ENCODE results near the gene CACNA1B.
"Not testable (repeated sequence)": the region's sequence is repeated elsewhere in the genome, so short reads cannot be mapped to it uniquely, and the experiment has no call there.

The CACNA1B gene

DNA sequence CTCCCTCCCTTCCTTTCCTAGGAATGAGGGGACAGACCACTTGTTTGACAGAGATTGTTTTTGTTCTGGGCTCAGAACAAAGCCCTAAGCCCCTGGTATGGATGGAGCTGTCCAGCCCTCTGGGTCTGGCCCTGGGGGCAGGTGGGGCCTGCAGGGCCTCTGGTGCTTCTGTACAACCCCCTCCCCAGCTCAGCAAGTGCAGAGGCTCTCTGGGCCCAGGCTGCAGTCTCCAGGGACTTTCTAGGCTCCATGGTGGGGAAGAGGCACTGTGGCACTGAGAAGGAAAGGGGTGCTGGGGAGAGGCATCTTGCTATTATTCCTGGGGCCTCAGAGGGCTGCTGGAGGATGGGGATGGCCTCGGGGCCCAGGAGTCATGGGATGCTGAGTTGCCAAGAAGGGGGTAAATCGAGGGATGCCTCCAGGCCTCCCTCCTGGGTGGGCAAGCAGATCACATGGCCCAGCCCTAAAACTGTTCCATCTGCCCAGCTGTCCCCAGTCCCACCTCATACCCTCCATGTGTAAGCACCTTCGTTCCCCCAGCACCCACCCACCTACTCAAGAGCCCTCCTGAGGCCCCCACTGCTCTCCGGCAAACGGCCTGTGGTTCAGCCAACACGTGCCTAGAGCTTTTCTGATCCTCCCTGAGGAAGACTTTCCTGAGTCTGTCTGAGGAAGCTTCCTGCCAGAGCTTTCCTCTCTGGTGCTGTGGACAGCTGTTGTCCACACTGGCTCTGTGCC is 225.7 kb downstream of the CACNA1B start:
- DNase-seq, result no peak

DNA sequence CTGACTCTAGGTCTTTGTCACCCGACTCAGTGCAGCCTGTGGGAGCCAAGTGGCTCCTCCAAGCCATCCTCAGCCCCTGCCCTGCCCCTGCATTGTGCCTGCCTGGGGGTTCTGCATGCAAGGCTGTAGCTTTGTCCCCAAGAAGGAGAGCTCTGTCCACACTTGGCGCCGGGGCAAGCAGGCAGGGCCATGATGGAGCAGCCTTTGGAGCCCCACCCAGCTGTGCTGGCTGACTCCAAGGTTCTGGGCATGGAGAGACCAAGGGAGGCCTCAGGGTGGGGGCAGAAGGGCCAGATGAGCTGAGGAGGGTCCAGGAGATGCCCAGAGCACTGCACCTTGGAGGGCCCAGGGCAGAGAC is 226.2 kb downstream of the CACNA1B start:
- DNase-seq, result no peak

DNA sequence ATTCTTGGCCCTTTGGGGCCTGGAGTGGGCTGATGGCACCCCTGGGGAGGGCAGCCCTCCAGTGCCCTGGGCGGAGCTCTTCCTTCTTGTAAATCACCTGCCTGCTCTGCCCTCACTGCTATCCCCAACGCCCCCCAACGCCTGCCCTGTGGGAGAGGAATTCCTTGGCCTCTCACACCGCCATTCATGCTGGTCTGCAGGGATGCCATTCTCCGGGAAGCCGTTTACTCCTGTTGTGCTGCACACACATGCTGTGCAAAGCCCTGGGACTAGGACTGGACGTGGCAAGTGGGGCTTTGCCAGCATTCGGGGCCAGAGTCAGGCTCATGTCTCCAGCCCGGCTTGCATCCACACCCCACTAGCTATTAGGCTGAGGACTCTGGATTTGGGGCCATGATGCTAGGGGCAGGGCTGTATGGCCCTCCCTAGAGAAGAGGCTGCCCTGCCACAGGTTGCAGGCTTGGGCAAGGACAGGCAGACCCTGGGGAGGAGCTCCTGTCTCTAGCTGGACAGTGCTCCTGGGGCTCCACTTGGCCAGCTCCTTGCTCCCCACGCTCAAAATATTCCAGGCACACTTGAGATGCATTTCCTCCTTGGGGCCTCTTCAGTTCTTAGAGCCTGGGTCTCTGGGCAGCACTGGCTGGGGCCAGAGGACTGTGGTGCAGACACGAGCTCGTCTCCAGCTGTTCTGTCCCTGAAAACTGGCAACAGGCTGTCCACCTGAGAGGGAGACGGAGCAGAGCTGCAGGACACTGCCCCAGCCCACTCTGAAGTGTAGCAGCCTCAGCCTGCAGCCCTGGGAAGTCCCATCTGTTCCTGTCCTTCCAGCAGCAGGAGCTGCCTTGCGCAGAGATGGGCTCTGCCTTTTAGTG is 226.9 kb downstream of the CACNA1B start:
- no peak for DNase-seq

DNA sequence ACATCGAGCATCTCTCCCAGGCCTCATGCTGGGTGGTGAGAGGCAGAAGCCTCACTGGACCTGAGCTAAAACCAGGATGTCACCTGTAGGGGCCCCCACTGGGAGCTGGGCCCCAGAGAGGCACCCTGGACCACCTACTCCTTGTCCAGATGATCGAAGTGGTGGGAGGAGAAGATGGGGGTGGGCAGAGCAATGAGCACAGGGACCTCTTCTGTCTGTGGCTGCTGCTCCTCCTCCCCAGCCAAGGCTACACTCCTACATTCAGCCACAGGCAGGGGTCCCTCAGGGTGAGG is 227.5 kb downstream of the CACNA1B start:
- DNase-seq, result no peak

DNA sequence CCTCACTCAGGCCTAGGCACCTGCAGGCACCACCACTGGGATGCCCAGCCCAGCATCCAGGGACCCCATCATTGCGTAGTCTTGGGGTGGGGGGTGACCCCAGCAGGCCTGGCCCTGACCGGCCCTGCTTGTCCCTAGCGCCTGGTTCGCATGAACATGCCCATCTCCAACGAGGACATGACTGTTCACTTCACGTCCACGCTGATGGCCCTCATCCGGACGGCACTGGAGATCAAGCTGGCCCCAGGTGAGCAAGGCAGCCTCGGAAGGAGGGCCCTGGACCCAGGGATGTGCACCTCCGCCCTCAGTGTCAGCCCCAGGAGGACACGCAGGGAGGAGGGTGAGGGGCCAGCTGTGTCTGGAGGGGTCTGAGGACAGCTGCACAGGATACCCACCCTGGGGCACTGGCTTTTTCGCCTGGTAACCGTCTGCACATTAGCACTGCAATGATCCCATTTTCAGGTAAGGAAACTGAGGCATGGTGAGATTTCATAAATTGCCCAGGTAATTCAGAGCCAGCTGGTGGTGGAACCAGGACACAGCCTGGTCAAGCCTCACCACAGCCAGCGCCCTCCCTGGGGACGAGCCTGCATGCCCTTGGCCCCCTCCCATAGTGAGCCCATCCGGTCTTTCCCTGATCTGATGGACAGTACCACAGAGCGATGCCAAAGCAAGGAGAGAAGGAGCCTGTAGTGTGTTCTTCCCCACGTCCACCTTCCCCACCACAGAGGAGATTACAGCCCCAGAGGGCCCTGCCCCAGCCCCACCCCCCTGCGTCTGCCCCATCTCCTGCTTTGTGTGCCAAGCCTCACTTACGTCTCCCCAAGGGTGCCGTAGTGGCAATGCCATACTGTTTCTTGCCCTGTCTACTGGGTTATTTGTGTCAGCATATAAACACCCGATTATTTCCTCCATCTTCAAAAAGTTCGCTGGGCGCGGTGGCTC is 228.3 kb downstream of the CACNA1B start:
- DNase-seq, result no peak

DNA sequence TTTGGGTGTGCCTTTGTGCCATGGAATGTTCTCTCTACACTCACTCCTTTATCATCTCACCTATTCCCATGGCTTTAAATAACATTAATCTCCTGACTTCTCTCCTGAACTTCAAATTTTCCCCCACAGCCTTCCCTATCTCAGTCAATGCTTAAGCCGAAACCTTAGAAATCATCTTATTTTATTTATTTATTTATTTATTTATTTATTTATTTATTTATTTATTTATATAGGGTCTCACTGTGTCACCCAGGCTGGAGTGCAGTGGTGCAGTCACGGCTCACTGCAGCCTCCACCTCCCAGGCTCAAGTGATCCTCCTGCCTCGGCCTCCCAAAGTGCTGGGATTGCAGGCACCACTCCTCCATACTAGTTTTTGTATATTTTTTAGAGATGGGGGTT is 229.5 kb downstream of the CACNA1B start:
- not testable (repeated sequence) for DNase-seq

DNA sequence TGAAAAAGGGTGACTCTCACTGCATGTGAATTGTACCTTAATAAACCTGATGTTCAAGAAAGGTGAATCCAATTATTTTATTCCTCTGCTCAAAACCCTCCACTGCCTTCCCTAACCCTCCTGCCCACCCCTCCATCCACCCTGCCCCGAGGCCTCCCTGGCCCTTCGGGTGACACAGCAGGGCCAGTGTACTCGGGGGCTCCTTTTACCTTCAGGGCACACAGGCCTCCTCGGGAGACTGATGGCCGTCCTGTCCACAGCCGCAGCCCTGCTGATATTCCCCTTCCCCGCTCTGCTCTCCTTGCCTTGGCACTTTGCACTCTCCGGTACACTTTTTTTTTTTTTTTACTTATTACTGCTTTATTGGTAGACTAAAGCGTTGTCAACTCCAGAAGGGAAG is 234.0 kb downstream of the CACNA1B start:
- no peak for DNase-seq

DNA sequence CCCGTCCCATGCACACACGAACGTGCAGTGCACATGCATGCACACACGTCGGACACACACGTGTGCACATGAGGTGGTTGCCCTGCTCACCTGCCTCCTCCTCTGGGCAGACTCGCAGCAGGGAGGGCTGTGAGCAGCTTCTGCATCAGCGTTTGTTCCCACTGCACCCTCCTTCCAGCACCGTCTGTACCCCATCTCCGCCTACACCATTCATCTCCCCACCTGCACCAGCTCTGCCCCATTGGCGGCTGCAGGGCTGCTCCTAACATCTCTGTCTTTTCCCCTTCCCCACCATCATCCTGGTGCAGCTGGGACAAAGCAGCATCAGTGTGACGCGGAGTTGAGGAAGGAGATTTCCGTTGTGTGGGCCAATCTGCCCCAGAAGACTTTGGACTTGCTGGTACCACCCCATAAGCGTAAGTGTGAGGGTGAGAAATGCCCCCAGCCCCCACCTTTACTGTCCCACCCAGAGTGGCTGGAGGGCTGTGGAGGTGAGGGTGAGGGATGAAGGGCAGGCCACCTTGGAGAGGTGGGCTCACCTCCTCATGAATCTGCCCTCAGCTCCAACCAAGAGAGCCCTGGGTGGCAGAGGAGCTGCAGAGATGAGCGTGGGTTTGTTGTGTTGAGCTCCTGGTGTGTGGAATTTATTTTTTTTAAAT is 234.6 kb downstream of the CACNA1B start:
- no peak for DNase-seq

DNA sequence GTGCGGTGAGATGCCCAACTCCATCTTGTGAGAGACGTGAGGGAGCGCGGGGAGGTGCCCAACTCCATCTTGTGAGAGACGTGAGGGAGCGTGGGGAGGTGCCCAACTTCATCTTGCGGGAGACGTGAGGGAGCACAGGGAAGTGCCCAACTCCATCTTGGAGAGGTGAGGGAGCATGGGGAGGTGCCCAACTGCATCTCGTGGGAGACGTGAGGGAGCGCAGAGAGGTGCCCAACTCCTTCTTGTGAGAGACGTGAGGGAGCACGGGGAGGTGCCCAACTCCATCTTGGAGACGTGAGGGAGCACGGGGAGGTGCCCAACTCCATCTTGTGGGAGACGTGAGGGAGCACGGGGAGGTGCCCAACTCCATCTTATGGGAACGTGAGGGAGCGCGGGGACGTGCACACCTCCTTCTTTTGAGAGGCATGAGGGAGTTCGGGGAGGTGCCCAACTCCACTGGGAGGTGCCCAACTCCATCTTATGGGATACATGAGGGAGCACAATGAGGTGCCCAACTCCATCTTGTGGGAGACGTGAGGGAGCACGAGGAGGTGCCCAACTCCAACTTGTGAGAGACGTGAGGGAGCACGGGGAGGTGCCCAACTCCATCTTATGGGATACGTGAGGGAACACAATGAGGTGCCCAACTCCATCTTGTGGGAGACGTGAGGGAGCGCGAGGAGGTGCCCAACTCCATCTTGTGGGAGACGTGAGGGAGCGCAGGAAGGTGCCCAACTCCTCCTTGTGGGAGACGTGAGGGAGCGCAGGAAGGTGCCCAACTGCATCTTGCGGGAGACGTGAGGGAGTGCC is 235.4 kb downstream of the CACNA1B start:
- no peak for DNase-seq

DNA sequence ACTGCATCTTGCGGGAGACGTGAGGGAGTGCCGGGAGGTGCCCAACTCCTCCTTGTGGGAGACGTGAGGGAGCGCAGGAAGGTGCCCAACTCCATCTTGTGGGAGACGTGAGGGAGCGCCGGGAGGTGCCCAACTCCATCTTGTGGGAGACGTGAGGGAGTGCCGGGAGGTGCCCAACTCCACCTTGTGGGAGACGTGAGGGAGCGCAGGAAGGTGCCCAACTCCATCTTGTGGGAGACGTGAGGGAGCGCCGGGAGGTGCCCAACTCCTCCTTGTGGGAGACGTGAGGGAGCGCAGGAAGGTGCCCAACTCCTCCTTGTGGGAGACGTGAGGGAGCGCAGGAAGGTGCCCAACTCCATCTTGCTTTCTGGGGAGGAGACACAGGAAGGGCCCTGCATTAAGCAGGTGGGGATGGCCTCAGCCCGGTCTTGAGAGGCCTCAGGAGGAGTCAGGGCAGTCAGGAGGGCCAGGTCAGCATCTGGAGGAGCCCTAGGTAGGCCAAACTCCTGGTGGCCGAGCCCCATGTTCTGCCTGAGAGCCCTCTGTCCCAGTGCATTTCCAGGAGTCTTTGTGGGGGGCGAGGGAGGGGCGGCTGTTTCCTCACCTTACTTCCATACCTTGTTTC is 236.2 kb downstream of the CACNA1B start:
- DNase-seq, result not testable (repeated sequence)

DNA sequence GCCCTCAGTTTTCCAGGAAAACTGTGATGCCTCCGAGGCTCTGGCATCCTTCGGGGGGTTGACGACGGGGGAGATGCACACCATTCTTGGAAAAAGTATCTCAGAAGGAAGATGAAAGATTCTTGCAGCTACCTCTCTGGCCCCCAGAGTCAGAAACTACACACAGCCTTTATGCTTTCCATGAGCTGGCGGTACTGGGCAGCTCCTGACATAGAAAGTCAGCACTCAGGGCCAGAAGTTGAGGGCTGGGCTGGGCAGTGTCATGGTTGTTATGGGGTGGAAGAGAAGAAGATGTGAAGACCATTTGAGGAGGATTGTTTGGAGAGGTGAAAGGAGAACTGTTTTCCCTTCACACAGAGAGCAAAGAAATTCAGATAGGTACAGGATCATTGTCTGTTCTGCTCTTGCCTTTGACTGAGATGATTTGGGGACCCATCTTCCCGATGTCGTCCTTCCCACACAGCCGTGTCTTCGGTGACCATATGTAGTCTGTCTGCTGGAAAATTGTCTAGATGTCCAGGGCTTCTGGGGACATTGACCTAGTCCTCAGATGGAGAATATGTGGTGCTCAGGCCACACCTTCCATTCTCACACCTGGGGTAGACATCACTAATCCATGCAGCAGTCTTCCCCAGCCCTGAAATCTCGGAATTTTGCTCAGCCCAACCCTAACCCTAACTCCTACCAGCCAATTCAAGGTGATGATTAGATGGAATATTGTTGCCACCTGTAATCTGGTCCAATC is 237.1 kb downstream of the CACNA1B start:
- no peak for DNase-seq

DNA sequence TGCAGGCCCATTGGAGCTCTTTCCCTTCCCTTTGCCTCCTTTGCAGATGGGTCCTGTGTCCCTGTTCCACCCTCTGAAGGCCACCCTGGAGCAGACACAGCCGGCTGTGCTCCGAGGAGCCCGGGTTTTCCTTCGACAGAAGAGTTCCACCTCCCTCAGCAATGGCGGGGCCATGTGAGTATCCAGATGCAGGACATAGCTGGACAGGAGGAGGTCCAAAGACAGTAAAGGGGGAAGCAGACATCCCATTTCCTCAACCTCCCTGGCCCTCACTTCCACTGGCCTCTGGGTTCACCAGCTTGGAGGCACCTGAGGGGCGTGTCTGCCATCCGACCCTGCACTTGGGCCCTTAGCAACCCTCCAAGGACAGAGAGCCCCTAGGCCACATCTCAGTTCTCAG is 237.9 kb downstream of the CACNA1B start:
- DNase-seq, result no peak

DNA sequence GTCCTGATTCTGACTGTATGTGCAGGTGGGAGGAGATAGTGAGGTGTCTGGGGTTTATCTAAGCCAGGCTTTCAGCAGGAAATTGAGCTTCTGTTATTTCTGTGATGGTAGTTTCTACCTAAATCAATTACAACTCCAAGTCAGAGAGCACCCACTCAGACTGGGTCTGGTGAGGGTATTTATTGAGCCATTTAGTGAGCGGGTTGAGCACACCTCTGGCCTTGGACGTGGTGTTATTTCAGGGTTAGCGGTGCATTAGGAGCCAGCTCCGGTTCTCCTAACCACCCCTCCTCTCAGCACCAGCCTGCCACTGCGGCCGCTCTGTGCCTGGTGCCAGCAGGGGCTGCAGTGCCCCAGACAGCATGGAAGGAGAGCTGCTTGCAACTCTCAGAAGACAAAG is 238.9 kb downstream of the CACNA1B start:
- no peak for DNase-seq

DNA sequence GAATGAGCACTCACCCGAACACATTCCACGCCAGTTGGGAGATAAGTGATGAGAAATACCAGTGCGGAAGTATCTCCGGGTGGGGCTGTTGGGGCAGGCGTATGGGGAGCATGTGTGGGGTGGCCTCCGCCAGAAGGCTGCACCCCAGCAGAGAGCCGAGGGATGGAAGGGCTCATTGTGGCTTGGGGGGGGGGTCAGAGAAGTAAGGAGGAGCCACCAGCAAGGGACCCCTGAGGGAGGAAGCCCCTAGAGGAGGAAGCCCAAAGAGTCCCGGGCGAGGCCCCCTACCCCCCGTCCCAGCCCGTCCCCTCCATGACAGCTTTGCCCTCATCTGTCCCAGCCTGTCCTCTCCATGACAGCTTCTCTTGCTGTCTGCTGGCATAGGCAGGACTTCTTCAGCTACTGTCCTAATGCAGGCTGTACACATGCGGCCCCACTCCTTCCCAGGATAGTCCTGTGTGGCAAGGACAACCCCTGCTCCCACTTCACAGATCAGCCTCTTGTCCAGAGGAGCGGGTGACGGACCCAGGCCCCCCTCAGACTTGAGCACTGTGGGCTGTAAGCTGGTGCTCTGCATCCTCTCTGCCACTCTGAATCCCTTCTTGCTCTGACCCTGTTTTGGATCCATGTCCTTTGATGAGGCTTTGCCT is 239.6 kb downstream of the CACNA1B start:
- no peak for DNase-seq

DNA sequence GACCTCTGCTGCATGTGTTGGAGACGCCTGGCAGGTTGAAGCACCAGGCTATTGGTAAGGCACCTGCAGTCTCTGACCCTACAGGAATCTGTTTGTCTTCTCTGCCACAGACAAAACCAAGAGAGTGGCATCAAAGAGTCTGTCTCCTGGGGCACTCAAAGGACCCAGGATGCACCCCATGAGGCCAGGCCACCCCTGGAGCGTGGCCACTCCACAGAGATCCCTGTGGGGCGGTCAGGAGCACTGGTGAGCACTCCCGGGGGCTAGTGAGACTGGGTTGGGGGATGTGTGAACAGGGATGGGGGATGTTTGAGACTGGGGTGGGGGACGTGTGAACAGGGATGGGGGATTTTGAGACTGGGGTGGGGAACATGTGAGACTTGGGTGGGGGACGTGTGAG is 240.3 kb downstream of the CACNA1B start:
- no peak for DNase-seq

DNA sequence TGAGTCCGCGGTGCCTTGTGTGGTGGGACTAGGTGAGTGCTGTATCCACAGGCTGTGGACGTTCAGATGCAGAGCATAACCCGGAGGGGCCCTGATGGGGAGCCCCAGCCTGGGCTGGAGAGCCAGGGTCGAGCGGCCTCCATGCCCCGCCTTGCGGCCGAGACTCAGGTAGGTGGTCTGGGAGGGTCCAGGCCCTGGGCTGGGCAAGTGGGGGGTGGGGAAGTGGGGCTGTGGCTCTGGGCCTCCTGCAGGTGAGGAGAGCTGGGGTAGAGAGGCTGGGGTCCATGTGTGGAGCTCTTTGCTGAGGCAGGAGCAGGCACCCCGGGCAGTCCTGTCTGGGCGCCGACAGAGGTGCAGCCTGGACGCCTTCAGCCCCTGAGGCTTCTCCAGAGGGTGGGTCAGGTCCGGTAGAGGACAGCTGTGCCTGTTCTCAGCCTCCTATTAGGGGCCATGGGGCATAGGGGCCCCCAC is 241.1 kb downstream of the CACNA1B start:
- no peak for DNase-seq

DNA sequence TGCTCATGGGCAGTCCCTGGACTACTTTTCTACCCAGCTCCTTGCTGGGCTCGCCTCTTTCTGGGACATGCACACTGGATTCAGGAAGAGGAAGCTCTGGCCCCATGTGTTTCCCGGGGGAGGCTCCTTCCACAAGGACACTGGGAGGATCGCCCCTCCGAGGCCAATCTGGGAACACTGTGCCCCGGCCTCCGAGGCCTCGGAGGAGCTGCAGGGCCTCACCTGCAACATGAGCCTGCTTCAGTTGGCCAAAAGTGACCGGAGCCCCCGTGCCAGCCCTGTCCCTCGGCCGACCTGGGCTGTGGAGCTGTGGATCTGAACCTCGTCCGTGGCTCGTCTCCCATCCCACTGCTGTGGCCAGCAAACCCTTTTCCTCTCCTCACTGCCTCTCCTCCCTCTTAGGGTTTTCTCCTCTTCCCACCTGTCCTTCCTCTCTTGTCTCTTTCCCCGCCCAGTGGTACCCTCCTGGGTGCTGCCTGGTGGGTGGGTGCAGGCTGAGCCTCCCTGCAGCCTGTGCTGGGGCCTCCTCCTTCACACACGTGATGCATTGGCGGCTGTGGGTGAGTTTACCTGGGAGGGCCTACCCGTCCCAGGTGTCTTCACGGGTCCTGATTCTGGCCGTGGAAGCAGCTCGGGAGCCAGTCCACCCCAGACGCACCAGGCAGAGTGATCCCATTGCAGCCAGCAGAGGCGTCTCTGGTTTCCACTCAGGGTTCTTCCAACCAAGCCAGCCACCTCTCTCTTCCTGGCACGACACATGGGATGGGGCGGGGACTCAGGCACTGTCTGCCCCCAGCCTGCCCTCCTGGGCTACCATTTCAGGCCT is 241.8 kb downstream of the CACNA1B start:
- no peak for DNase-seq

DNA sequence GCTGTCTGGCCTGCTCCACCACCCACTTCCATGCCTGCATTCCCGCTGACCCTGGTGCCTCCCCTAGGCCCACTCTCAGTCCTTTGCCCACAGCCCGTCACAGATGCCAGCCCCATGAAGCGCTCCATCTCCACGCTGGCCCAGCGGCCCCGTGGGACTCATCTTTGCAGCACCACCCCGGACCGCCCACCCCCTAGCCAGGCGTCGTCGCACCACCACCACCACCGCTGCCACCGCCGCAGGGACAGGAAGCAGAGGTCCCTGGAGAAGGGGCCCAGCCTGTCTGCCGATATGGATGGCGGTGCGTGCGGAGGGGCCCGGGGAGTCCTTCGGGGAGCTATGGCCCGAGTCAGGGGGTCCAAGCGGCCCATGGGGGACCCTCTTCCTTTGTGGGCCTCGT is 242.5 kb downstream of the CACNA1B start:
- DNase-seq, result no peak
